Stimulated activated naive CD8-positive, alpha-beta T cell treated with anti-CD3 and anti-CD28 coated beads, Interleukin-15, Interleukin-2, amounts not matched to agents 100 U/mL and 50 U/mL, for 24 hours (primary cell): ENCODE results near the gene ZNF772.
A peak's percentile ranks its signal among the peaks of the same experiment; 100 is the strongest.
"Not testable (repeated sequence)": the region's sequence is repeated elsewhere in the genome, so short reads cannot be mapped to it uniquely, and the experiment has no call there.

Source experiments
- ATAC-seq: fragments of 150-1000 bp; cut with Tn5 transposase; one replicate; pipeline ENCODE4 v1.10.0; 2021
- DNase-seq: peaks from one replicate; pipeline ENCODE4 v3.0.0; 2021

ZNF772 gene

GRCh38 chr19:57477191-57478008, at the start of gene ZNF772:
Gene ZNF772, minus strand, starts transcription at chr19:57477566. Its CDS starts 257 bp downstream, at chr19:57477309.
- peak; percentile 99 for ATAC-seq
- peak; percentile 89 for DNase-seq

GRCh38 chr19:57518021-57518420, 40.7 kb upstream of the ZNF772 start:
- not testable (repeated sequence) for DNase-seq, ATAC-seq

- DNase-seq = no peak
- ATAC-seq = no peak
Measured at GRCh38 chr19:57515255-57515654, 37.9 kb upstream of the ZNF772 start.

GRCh38 chr19:57512845-57513244, 35.5 kb upstream of the ZNF772 start:
- ATAC-seq (no peak), DNase-seq (peak; percentile 19)

GRCh38 chr19:57511484-57511883, 34.1 kb upstream of the ZNF772 start:
- no peak for DNase-seq
- ATAC-seq = no peak

- no peak for DNase-seq
- no peak for ATAC-seq
Measured at GRCh38 chr19:57506163-57506562, 28.8 kb upstream of the ZNF772 start.

- not testable (repeated sequence) for DNase-seq, ATAC-seq
Measured at GRCh38 chr19:57500400-57500799, 23.0 kb upstream of the ZNF772 start.

- ATAC-seq (peak; percentile 100), DNase-seq (peak; percentile 96)
Measured at GRCh38 chr19:57499680-57500395, 22.5 kb upstream of the ZNF772 start, which contains the start of gene ZNF773. Gene ZNF773, plus strand, starts transcription at chr19:57499938. Its CDS starts 143 bp downstream, at chr19:57500081.

- DNase-seq, ATAC-seq: not testable (repeated sequence)
Measured at GRCh38 chr19:57499332-57499679, 21.9 kb upstream of the ZNF772 start.

GRCh38 chr19:57488299-57488644, 10.9 kb upstream of the ZNF772 start:
- ATAC-seq, DNase-seq: not testable (repeated sequence)

GRCh38 chr19:57487477-57488298, 10.3 kb upstream of the ZNF772 start, which contains the start of gene ZNF419:
Gene ZNF419, plus strand, starts transcription at chr19:57487750. Its CDS starts 201 bp downstream, at chr19:57487951.
- DNase-seq (peak; percentile 94), ATAC-seq (peak; percentile 98)

- no peak for ATAC-seq
- DNase-seq = no peak
Measured at GRCh38 chr19:57473646-57474045, 3.7 kb downstream of the ZNF772 start.

- DNase-seq (no peak), ATAC-seq (no peak)
Measured at GRCh38 chr19:57466489-57466888, 10.9 kb downstream of the ZNF772 start.

GRCh38 chr19:57465680-57466381, 11.5 kb downstream of the ZNF772 start:
- DNase-seq (no peak), ATAC-seq (no peak)

- ATAC-seq (no peak), DNase-seq (no peak)
Measured at GRCh38 chr19:57452307-57452706, 25.1 kb downstream of the ZNF772 start.

GRCh38 chr19:57443121-57443696, 34.2 kb downstream of the ZNF772 start:
- ATAC-seq (no peak), DNase-seq (no peak)

GRCh38 chr19:57441979-57442752, 35.2 kb downstream of the ZNF772 start:
- ATAC-seq = no peak

GRCh38 chr19:57438925-57439324, 38.4 kb downstream of the ZNF772 start:
- DNase-seq (no peak), ATAC-seq (no peak)

More at GRCh38 chr19:57441979-57442752, 35.2 kb downstream of the ZNF772 start:
- no peak for DNase-seq

GRCh38 chr19:57437931-57438330, 39.4 kb downstream of the ZNF772 start:
- ATAC-seq (no peak), DNase-seq (no peak)

- no peak for ATAC-seq
- DNase-seq = no peak
Measured at GRCh38 chr19:57436417-57436816, 40.9 kb downstream of the ZNF772 start.
